Endothelial cell of umbilical vein (primary cell): ENCODE data around the gene SMOC2. TPM values are rescaled to one million over a fixed set of nuclear protein-coding genes. Genes with fewer than 3 reads are reported as not detected.

Experiments
- BruUV-seq: library from RNA; stranded (reverse); fragments of 400-500 nt; replicated peaks from 2 replicates; lab custom pipeline; 2021; lab: Mats Ljungman, UMichigan
- CTCF ChIA-PET: fragments of 300-600, 350-600 bp; sonication (Branson Sonifier 250); formaldehyde crosslinking; loops from one replicate; lab custom pipeline; 2021; ENCODE audit warnings: antibody characterized with exemption, inconsistent platforms; lab: Charles Lee
- POLR2A ChIA-PET: fragments of 300-600, 350-600 bp; sonication (Branson Sonifier 250); formaldehyde crosslinking; loops from one replicate; lab custom pipeline; 2021; ENCODE audit warnings: antibody characterized with exemption, inconsistent platforms; lab: Charles Lee
- DNase-seq: peaks from one replicate; pipeline ENCODE4 v3.0.0-alpha.2; 2011; ENCODE audit warnings: low read depth, low spot score
- FAIRE-seq: peaks from 2 replicates; lab custom pipeline; 2011; peaks lifted over from hg19 to GRCh38; lab: Jason Lieb, UNC
- H2AFZ ChIP-seq: 2 replicates; pipeline ENCODE4 v1.6.0; 2012; ENCODE audit warnings: low read depth, low read length, control low read depth, inconsistent platforms
- H3K27ac ChIP-seq: 2 replicates; pipeline ENCODE4 v1.5.1; 2011; ENCODE audit warnings: low read depth, mild to moderate bottlenecking, control low read depth, low read length, moderate library complexity; ENCODE audit not compliant: insufficient read depth
- H3K27me3 ChIP-seq, 2 experiments: 2 replicates each; pipeline versions ENCODE4 v1.6.0 to v1.6.1; 2011; ENCODE audit warnings: low read length in 2 of 2, mixed read lengths in 1 of 2; ENCODE audit not compliant: control insufficient read depth in 2 of 2, insufficient read depth in 2 of 2
- H3K36me3 ChIP-seq, 2 experiments: 2 replicates in 1 of 2; 3 replicates in 1 of 2; pipeline ENCODE4 v1.5.1; 2011; ENCODE audit warnings: low read length in 2 of 2, mild to moderate bottlenecking in 1 of 2, moderate library complexity in 1 of 2; ENCODE audit not compliant: control insufficient read depth in 2 of 2, insufficient read depth in 2 of 2; ENCODE audit errors: extremely low read depth in 1 of 2
- H3K4me1 ChIP-seq: 3 replicates; pipeline ENCODE4 v1.5.1; 2011; ENCODE audit warnings: mild to moderate bottlenecking, low read length; ENCODE audit not compliant: control insufficient read depth, insufficient read depth; ENCODE audit errors: extremely low read depth
- H3K4me2 ChIP-seq: 2 replicates; pipeline ENCODE4 v1.6.1; 2011; ENCODE audit warnings: low read length, control low read depth, mixed read lengths; ENCODE audit not compliant: insufficient read depth
- H3K4me3 ChIP-seq, 3 experiments: fragments of 200-600 bp in 1 of 3; sonication (generic), shearing (Covaris generic) in 1 of 3; replicated peaks in 1 of 3; 2 replicates each; pipeline ENCODE4 v1.5.1; 2011 to 2016; ENCODE audit warnings: control low read depth in 3 of 3, low read length in 3 of 3, mild to moderate bottlenecking in 2 of 3, inconsistent platforms in 1 of 3, low read depth in 1 of 3, moderate library complexity in 1 of 3; ENCODE audit not compliant: insufficient read depth in 1 of 3
- H3K79me2 ChIP-seq: 2 replicates; pipeline ENCODE4 v1.6.0; 2012; ENCODE audit warnings: low read length, inconsistent platforms; ENCODE audit not compliant: control insufficient read depth, insufficient read depth
- H3K9ac ChIP-seq: replicated peaks from 2 replicates; pipeline ENCODE3; 2011; ENCODE audit warnings: low read length, control low read depth; ENCODE audit not compliant: insufficient read depth; ENCODE audit errors: extremely low read depth
- H3K9me1 ChIP-seq: replicated peaks from 3 replicates; pipeline ENCODE4 v1.6.0; 2011; ENCODE audit warnings: mild to moderate bottlenecking, low read length; ENCODE audit not compliant: control insufficient read depth, insufficient read depth; ENCODE audit errors: extremely low read depth
- H3K9me3 ChIP-seq: replicated peaks from 2 replicates; pipeline ENCODE4 v1.5.1; 2012; ENCODE audit warnings: low read length, inconsistent platforms; ENCODE audit not compliant: control insufficient read depth, insufficient read depth
- H4K20me1 ChIP-seq: replicated peaks from 2 replicates; pipeline ENCODE3; 2011; ENCODE audit warnings: mild to moderate bottlenecking, low read length; ENCODE audit not compliant: control insufficient read depth, insufficient read depth; ENCODE audit errors: extremely low read depth
- EZH2 ChIP-seq: IDR thresholded peaks from 2 replicates; pipeline ENCODE4 v1.6.1; 2012; ENCODE audit warnings: borderline replicate concordance, low read depth, mild to moderate bottlenecking, moderate library complexity, low read length, inconsistent platforms; ENCODE audit not compliant: severe bottlenecking
- FOS ChIP-seq: IDR thresholded peaks from 2 replicates; pipeline ENCODE4 v1.6.1; 2011; ENCODE audit warnings: mild to moderate bottlenecking, low read length, moderate library complexity, borderline replicate concordance; ENCODE audit not compliant: insufficient read depth
- GATA2 ChIP-seq: IDR thresholded peaks from 2 replicates; pipeline ENCODE4 v1.7.0; 2011; ENCODE audit warnings: low read depth, mild to moderate bottlenecking, moderate library complexity, mixed read lengths, low read length; ENCODE audit not compliant: insufficient read length, insufficient read depth
- JUN ChIP-seq: IDR thresholded peaks from 2 replicates; pipeline ENCODE4 v1.6.1; 2011; ENCODE audit warnings: borderline replicate concordance, low read depth; ENCODE audit not compliant: insufficient read length, insufficient read depth
- MAX ChIP-seq: IDR thresholded peaks from 2 replicates; pipeline ENCODE4 v1.6.1; 2011; ENCODE audit not compliant: insufficient read depth, insufficient read length
- MYC ChIP-seq: IDR thresholded peaks from one replicate; pipeline ENCODE4 v1.6.1; 2011; ENCODE audit warnings: mild to moderate bottlenecking, low read depth, low read length
- POLR2A ChIP-seq: IDR thresholded peaks from 2 replicates; pipeline ENCODE4 v1.6.1; 2012; ENCODE audit warnings: low read depth, mild to moderate bottlenecking, control low read depth, low read length
- POLR2AphosphoS5 ChIP-seq: IDR thresholded peaks from 2 replicates; pipeline ENCODE4 v1.6.1; 2012; ENCODE audit warnings: low read depth, mild to moderate bottlenecking, control low read depth, low read length, moderate library complexity; ENCODE audit not compliant: insufficient read depth
- dilution Hi-C: fragments of 300-500 bp; cut with MboI; formaldehyde crosslinking; loops from one replicate; pipeline ENCODE4 v1.15.0; 2019; ENCODE audit warnings: low sequenced_read_pairs; ENCODE audit not compliant: extremely low pct_ligation_motif_present
- intact Hi-C: fragments of 100-400 bp; cut with micrococcal nuclease; formaldehyde crosslinking; loops from one replicate; pipeline ENCODE4 v1.10.0; 2022
- polyA plus RNA-seq, 4 experiments: library from polyadenylated mRNA; depleted of rRNA in 3 of 4; stranded (reverse) in 3 of 4; unstranded in 1 of 4; fragments of >200 nt; gene quantifications; 2 replicates each; pipeline versions ENCODE4 v1.2.1 to v1.2.3, GENCODE V29; 2011 to 2012; ENCODE audit warnings: missing spikeins in 1 of 4
- total RNA-seq: library from RNA; stranded (reverse); gene quantifications from 2 replicates; pipeline ENCODE4 v1.2.3, GENCODE V29; 2021
- TF ChIP-seq, protein P1 (sequence below), 2 donors: IDR thresholded peaks; 1 replicate in 1 of 2; 2 replicates in 1 of 2; pipeline ENCODE4 v1.5.1; 2011; ENCODE audit warnings: low read length in 2 of 2, mild to moderate bottlenecking in 2 of 2, moderate library complexity in 2 of 2, control low read depth in 1 of 2, inconsistent platforms in 1 of 2, low read depth in 1 of 2; ENCODE audit not compliant: insufficient read depth in 1 of 2; ENCODE audit errors: extremely low read depth in 1 of 2

SMOC2 gene
- total and polyA plus RNA-seq, 2 donors (not counting 3 experiments of a cell fraction or from before 2014, with no cell fraction given) = not detected

DNA sequence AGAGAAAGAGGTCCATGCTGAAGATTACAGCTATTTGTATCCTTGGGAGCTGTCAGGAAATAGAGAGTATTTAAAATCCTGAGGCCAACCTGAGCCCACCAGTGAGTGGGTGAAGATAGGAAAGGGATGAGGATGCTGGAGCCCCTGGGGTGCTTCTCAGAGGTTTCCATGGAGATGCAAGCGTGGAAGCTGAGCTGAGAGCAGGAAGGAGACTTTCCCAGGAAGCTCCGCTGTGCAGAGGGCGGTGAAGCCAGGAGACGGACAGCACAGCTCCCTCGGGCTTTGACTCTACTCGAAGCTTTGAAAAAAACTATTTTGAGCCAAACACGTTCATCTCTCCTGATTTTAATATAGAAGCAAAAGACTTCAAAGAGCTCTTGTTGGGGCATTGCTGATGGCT lies 222.1 kb downstream of the SMOC2 start:
- BruUV-seq = no TSS peak
- Histone ChIP-seq H3K4me3 (no peak overlapping the region), H3K27me3 (no peaks in the 10 kb centered on the region), H3K27ac (no peak overlapping the region), H3K36me3 (no peaks in the 10 kb centered on the region), H4K20me1 (no peaks in the 10 kb centered on the region), H3K4me2 (no peak overlapping the region), H3K9ac (no peak overlapping the region), H3K9me3 (peaks cover 6% of the 10 kb centered on the region), H2AFZ (no peak overlapping the region), H3K4me1 (no peaks in the 10 kb centered on the region), H3K9me1 (no peaks in the 10 kb centered on the region), H3K79me2 (no peaks in the 10 kb centered on the region)
- TF ChIP-seq MYC (no peak), POLR2A (no peak), MAX (no peak), EZH2 (no peak), GATA2 (no peak), JUN (no peak), POLR2AphosphoS5 (no peak), FOS (no peak)
- TF ChIP-seq, protein P1, sequence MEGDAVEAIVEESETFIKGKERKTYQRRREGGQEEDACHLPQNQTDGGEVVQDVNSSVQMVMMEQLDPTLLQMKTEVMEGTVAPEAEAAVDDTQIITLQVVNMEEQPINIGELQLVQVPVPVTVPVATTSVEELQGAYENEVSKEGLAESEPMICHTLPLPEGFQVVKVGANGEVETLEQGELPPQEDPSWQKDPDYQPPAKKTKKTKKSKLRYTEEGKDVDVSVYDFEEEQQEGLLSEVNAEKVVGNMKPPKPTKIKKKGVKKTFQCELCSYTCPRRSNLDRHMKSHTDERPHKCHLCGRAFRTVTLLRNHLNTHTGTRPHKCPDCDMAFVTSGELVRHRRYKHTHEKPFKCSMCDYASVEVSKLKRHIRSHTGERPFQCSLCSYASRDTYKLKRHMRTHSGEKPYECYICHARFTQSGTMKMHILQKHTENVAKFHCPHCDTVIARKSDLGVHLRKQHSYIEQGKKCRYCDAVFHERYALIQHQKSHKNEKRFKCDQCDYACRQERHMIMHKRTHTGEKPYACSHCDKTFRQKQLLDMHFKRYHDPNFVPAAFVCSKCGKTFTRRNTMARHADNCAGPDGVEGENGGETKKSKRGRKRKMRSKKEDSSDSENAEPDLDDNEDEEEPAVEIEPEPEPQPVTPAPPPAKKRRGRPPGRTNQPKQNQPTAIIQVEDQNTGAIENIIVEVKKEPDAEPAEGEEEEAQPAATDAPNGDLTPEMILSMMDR (IDR thresholded peaks at IDR 0.05; ENCODE audit: extremely low read depth in 1 of 2, insufficient read depth in 1 of 2, low read depth in 1 of 2, low read length in 2 of 2) = no peak
- intact Hi-C loops (no loop called here), dilution Hi-C loops (no loop called here)
- FAIRE-seq (no peak), DNase-seq (no peak)
- ChIA-PET CTCF (no interaction called here), POLR2A (no interaction called here)
